GM19025 (cell line): ENCODE data around the gene PAQR8.

ENCODE experiments used
- ATAC-seq: cut with Tn5 transposase; IDR thresholded peaks from one replicate; pipeline ENCODE4 v1.9.1; 2021; ENCODE audit warnings: mild to moderate bottlenecking, low read depth, moderate library complexity; ENCODE audit not compliant: unreplicated experiment

Gene PAQR8

GRCh38 chr6:52361945-52362442, at the start of gene PAQR8:
TSS of gene PAQR8 (plus strand) at chr6:52362151. CDS start at chr6:52403214, 41,063 bp downstream.
- peak; percentile 92 for ATAC-seq

GRCh38 chr6:52312461-52312860, 49.5 kb upstream of the PAQR8 start:
- ATAC-seq = no peak

- ATAC-seq = no peak
These were observed 47.2 kb upstream of the PAQR8 start for GRCh38 chr6:52314752-52315151.

GRCh38 chr6:52317211-52317610, 44.7 kb upstream of the PAQR8 start:
- no peak for ATAC-seq

GRCh38 chr6:52317841-52318581, 43.9 kb upstream of the PAQR8 start:
- ATAC-seq = peak; percentile 94

GRCh38 chr6:52324189-52324588, 37.8 kb upstream of the PAQR8 start:
- no peak for ATAC-seq

GRCh38 chr6:52325695-52326471, 36.1 kb upstream of the PAQR8 start:
- ATAC-seq = no peak

- no peak for ATAC-seq
These were observed 35.2 kb upstream of the PAQR8 start for GRCh38 chr6:52326540-52327364.

GRCh38 chr6:52328303-52328662, 33.7 kb upstream of the PAQR8 start:
- no peak for ATAC-seq

GRCh38 chr6:52328729-52329128, 33.2 kb upstream of the PAQR8 start:
- ATAC-seq = no peak

GRCh38 chr6:52330470-52330869, 31.5 kb upstream of the PAQR8 start:
- no peak for ATAC-seq

GRCh38 chr6:52331793-52332457, 30.0 kb upstream of the PAQR8 start:
- ATAC-seq = no peak

- no peak for ATAC-seq
These were observed 28.1 kb upstream of the PAQR8 start for GRCh38 chr6:52333840-52334200.

- no peak for ATAC-seq
These were observed 26.4 kb upstream of the PAQR8 start for GRCh38 chr6:52335576-52335975.

- ATAC-seq = no peak
These were observed 24.9 kb upstream of the PAQR8 start for GRCh38 chr6:52336919-52337561.

- no peak for ATAC-seq
These were observed 24.2 kb upstream of the PAQR8 start for GRCh38 chr6:52337633-52338290.

GRCh38 chr6:52340603-52340880, 21.4 kb upstream of the PAQR8 start:
- no peak for ATAC-seq

GRCh38 chr6:52341561-52342260, 20.2 kb upstream of the PAQR8 start:
- ATAC-seq = no peak

GRCh38 chr6:52345311-52345710, 16.6 kb upstream of the PAQR8 start:
- no peak for ATAC-seq
